Middle frontal gyrus (tissue), 1 donor: Measurements from ENCODE around the gene ABAT.
"Not testable (repeated sequence)": the region's sequence is repeated elsewhere in the genome, so short reads cannot be mapped to it uniquely, and the experiment has no call there.

Experiments used
- DNase-seq: peaks from one replicate; pipeline ENCODE4 v3.0.0-alpha.2; 2015; ENCODE audit warnings: low spot score; ENCODE audit errors: extremely low spot score

ABAT gene

DNA sequence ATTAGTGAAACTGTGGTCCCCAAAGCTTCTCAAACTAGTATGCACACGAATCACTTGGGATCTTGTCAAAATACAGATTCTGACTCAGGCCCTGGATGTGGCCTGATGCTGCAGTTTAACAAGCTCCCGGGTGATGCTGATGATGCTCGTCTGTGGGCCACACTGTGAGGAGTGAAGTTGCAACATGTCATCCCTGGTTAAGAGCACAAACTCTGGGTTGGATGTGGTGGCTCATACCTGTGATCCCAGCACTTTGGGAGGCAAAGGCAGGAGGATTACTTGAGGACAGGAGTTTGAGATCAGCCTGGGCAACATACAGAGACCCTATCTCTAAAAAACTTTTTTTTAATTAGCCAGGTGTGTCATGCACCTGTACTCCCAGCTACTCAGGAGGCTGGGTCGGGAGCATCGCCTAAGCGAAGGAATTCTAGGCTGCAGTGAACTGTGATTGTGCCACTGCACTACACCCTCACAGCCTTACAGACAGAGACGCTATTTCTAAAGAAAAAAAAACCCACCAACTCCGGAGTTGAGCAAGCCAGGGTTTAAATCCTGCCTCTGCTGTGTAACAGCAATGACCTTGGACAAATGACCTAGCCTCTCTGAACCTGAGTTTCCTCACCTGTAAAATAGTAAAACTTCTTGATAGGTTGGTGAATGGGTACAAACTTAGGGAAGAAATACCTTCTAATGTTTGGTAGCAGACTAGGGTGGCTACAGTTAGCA lies 24.4 kb upstream of the ABAT start:
- DNase-seq: no peak

- not testable (repeated sequence) for DNase-seq
Measured at GRCh38 chr16:8651958-8652357, 22.5 kb upstream of the ABAT start.

DNA sequence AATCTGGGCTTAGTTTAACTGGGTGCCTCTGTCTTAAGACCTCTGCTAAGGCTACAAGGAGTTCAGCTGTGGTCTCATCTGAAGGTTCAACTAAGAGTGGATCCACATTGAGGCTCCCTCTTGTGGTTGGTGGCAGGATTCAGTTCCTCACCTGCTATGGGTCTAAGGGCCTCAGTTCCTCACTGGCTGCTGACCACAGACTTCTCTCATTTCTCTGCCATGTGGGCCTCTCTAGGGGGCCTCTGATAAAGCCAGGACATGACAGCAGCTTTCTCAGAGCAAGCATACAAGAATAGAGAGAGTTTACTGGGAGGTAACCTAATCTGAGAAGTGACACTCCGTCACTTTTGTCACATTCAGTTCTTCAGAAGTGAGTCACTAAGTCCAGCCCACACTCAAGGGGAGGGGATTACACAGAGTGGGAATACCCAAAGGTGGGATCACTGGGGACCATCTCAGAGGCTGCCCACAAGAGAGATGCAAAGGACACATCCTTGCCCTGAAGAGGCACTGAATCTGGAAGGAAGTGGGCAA lies 19.2 kb upstream of the ABAT start:
- DNase-seq: no peak

DNA sequence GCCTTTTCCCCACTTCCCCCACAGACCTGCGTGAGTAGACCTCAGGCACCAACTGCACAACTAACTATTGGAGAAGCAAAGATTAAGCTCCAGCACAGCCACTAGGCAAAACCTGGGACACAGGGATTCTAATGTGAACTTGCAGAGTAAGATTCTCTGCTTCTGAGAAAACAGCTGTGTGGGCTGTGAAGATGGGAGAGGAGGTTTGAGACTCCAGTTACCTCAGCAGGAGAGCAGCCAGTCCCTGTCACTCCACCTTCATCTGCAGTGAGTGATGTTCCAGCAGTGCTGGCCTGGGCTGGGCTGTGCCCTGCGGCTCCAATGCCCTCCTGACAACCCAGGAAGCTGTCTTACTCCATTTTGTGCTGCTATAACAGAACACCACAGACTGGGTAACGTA lies 18.0 kb upstream of the ABAT start:
- no peak for DNase-seq

- peak; percentile 14 for DNase-seq
Measured at GRCh38 chr16:8660841-8661301, 13.5 kb upstream of the ABAT start.

DNA sequence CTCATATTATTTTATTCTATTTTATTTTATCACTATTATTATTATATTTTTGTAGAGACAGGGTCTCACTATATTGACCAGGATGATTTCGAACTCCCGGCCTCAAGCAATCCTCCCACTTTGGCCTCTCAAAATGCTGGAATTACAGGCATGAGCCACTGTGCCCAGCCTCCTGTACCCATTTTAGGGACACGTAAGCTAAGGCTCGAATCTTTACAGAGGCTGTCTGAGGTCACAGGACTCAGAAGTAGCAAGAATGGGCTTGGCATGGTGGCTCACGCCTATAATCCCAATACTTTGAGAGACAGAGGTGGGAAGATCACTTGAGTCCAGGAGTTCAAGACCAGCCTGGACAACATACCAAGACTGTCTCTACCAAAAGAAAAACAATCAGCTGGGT lies 12.7 kb upstream of the ABAT start:
- no peak for DNase-seq

GRCh38 chr16:8663192-8664089 lies 11.0 kb upstream of the ABAT start:
- no peak for DNase-seq

GRCh38 chr16:8665529-8665928 lies 8.9 kb upstream of the ABAT start:
- DNase-seq: no peak

DNA sequence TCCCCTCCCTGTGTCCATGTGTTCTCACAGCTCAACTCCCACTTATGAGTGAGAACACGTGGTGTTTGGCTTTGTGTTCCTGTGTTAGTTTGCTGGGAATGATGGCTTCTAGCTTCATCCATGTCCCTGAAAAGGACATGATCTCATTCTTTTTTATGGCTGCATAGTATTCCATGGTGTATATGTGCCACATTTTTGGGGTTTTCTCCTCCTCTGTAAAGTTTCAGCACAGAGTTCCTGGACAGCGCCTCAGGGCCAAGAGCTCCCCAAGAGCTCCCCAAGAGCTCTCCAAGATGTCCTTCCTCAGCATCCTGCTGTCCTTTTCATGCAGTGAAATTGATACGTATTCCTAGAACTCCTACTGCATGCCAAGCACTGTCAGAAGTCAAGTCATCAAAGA lies 6.9 kb upstream of the ABAT start:
- DNase-seq: no peak

GRCh38 chr16:8668113-8668512 lies 6.3 kb upstream of the ABAT start:
- no peak for DNase-seq

DNA sequence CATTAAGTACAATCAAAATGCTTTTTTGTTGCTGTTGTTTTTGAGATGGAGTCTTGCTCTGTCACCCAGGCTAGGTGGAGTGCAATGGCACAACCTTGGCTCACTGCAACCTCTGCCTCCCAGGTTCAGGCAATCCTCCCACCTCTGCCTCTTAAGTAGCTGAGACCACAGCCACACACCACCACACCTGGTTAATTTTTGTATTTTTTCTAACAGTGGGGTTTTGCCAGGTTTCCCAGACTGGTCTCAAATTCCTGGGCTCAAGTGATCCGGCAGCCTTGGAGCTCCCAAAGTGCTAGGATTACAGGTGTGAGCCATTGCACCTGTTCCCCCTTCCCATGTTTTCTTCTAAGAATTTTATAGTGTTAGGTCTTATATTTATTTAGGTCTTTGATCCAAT lies 4.9 kb upstream of the ABAT start:
- no peak for DNase-seq

DNA sequence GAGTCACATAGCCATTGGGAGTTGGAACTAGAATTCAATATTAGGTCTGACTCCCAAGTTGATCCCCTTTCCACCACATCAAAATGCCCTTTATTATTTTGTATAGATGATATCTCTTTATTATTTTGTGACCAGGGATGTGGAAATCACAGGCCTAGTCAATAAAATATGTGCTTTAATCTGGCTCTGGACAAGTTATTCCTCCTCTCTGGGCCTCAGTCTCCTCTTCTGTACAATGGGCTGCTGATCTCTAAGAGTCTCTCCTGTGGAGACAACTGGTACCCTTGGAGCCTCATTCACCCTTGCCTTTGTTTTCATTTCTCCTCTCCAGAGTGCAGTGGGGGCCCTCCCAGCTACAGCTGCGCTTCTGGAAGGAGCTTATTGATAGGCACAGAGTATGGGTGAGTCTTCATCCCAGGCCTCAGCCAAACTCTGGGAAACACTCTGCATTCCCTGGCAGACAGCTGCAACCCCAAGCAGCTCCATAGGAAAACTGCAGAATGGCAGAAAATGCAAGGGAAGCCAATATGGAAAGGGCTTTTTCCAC lies 4.3 kb upstream of the ABAT start:
- DNase-seq: no peak

DNA sequence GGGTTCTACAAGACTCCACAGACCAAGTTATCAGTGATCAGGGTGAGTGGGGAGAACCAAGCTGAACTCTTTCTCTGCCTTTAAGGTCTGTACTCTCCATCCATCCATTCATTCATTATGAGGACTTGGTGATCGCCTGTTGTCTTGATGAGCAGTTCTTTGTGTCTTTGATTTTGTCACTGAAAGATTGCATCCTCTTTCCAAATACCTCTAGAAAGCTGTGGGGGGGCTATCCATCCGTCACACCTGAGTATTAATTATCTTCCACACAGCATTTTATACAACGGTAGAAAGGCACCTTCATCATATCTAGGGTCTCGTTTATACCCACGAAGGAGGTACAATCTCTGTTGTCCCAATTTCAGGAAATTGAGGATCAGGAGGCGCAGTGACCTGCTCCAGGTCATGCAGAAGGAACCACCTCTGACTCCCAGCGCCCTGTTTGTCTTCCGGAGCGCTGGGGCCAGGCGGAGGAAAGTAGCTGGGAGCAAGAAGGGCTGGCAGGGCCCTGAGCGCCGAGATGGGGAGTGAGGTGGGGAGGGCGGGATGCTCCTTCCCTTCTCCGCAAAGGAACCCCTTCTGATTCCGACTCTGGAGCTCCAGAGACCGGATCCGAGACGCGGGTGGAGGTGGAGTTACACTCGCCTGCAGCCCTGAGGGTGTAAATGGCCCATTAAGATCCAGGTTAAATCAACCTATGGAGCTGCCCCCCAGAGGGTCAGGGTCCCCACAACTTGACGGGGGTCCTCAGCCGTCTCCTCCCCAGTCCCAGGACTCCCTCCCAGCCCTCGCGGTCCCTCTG lies 605 bp upstream of the ABAT start:
- no peak for DNase-seq

DNA sequence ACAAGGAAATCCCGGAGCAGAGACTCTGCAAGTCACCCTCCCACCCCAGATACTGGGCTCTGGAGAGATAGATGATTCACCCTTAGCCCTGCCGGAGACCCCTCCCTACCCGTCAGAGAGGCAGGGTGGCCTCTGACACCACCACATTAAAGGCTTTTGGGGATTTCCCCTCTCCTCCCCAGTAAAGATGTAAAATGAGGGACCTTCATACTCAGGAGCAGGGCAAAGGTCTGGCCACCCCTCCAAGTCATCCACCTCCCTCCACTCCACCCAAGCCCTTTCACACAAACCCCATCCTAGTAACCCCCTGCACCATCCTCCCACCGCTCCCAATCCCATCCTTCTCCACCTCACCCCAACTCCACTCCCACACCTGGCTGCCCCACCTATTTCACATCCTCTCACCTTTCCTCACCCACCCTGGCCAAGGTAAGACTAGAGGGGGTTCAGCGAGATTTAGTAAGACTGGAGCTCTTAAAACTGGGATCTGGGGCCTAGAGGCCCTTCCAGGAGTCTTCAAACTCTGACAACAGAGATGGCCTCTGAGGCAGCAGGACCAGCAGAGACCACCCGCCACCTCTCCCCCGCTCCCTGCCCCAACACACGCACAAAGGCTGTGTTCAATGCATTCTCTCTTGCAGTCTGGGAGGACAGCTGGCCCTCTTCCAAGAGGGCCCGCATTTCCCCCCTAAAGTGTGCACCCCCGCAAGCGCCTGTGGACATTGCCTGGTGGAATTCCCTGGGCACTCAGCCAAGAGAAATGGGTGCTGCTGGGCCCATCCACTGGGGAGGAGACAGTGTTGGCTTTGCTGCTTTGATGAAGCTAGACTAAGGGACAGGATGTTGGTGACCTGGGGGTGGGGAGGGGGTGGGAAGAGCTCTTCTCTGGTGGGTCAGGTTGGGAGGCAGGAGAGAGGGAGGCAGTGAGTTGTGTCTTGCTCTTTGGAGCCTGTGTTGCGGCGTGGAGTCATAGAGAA lies 1.1 kb downstream of the ABAT start:
- DNase-seq: no peak

DNA sequence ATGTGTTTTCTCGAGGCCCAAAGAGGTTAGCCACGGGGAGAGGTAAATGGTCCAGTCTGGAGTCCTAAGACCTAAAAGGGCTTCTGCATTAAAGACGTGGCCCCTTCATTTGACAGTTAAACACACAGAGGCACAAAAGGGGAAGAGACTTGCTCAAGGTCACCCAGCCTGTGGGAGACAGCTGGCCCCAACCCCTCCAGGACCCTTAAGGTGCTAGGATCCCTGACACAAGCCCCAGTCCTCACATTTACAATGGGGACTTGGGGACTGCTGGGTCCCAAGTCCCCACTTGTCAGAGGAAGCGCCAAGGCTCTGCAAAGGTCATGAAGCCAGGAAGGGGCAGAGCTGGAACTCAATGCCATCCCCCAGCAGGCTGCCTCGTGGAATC lies 1.7 kb downstream of the ABAT start:
- no peak for DNase-seq

DNA sequence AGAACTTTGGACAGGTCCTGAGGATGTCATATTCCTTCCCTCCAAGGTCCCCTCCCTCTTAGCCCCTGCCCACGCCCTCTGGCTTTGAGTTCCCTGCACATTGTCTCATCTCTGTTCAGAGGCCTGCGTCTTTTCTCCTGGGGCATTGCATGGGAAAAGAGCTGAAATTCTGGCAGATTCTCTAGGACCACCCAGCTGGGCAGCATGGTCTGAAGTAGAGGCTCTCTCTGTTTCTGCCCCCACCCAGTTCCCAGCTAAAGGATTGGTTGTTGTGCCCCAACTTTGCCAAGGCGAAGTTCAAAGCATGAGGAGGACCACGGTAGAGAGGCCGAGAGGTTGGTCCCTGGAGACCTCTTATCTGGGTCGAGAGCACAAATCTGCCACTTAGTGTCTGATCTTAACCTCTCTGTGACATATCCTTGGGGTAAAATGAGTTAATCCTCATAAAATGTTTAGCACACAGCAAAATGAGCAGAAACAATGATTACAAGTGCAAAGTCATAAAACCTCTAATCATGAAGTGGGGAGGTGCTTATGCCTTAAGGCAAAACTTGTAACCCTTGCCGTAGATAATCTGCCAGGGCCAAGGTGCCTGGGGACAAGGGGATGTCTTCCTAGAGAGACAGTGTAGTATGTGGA lies 2.4 kb downstream of the ABAT start:
- DNase-seq: no peak

DNA sequence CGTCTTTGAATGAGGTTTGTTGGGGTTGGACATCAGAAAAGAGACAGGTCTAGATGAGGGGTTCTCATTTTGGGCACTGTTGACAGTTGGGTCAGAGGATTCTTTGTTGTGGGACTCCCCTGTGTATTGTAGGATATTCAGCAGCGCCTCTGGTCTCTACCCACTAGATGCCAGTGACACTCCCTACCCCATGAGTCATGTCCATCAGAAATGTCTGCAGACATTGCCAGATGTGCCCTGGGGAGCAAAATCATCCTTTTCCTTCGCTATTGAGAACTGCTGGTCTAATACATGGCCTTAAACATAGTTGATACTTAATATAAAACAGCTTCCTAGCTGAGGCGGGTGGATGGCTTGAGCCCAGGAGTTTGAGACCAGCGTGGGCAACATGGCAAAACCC lies 3.1 kb downstream of the ABAT start:
- no peak for DNase-seq

DNA sequence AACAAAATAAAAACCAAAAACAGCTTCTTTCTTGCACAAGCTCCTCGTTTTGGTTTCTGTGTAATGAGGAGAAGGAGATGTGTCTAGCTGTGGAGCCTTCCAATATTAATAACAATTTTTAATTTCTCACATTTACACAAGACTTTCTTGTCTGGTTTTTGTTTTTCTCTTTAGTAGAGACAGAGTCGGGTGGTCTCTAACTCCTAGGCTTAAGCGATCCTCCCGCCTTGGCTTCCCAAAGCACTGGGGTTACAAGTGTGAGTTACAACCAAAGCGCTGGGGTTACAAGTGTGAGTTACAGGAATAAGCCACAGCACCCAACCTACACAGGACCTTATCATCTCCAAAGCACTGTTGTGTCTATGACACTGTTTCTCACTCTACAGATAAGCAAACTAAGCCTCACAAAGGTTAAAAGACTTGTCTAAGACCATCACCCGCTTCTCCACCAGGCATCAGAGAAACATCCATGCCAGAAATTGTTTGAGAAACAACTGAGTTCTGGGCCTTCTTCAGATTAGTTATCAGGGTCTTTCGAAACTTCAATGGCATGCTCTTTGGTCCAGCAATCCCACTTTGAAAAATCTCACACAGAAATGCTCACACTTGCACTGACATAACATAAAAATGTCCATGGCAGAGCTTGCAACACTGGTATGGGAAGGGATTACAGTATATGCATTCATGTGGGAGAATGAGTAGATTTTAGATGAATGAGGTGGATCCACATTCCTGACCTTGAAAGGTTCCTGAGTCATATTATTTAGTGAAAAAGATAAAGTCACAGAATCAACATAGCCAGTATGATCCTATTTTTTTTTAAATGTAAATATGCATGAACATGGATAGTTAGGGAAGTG lies 3.9 kb downstream of the ABAT start:
- no peak for DNase-seq

DNA sequence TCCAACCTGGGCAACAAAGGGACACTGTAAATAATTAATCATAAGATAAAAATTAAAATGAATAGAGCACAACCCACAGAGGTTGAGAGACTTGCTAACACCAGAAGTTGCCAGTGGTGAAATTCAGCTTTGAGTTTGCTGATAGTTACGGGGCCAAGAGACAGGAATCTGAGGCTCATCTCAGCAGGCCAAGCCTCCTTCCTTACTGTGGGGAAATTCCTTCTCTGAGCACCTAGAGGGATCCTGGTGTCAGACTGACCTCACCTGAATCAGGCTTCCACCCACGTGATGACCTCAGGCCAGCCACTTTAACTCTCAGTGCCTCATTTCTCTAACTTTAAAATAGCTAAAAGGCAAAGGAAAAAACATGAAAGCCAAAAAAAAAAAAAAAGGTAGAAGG lies 4.7 kb downstream of the ABAT start:
- DNase-seq: no peak
